Tibial nerve (tissue), 3 donors: Measurements from ENCODE around the gene ARHGEF28.

Experiments
- CTCF ChIP-seq, 5 experiments: fragments of 200-600 bp in 3 of 5; fragments of 450-650 bp in 2 of 5; sonication (generic) in 3 of 5; IDR thresholded peaks; one replicate each; pipeline ENCODE4 v1.5.1; 2016 to 2019; ENCODE audit warnings: antibody characterized with exemption in 5 of 5, mild to moderate bottlenecking in 3 of 5, moderate library complexity in 2 of 5
- POLR2A ChIP-seq, 2 donors: fragments of 450-650 bp; IDR thresholded peaks; one replicate each; pipeline ENCODE4 v1.6.1; 2017; ENCODE audit warnings: antibody characterized with exemption in 2 of 2, mild to moderate bottlenecking in 2 of 2, moderate library complexity in 2 of 2

DNA sequence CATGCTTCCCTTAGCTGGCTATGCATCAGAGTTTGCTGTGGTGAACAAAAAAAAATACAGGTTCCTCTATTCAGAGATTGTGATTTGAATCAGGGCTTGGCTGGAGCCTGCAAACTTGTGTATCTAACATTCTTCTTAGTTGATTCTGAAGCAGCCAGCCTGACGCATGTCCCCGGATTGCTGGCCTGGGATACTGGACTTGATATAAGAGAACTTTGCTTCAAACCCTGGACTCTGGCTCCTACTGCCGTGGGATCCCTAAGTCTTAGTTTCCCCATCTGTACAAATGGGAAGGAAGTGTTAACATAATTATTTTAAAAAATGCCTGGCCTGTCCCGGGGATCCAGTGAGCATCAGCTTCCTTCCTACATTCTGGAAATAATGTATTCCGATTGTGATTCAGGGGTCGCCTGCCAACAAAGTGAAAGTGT, 292.8 kb downstream of the ARHGEF28 start:
- no peak for TF ChIP-seq CTCF (IDR thresholded peaks at IDR 0.05)
- no peak for TF ChIP-seq POLR2A (IDR thresholded peaks at IDR 0.05)
